ENCODE measurements around the gene VSTM4.

VSTM4 gene

GRCh38 chr10:49025347-49025983 is 89.9 kb downstream of the VSTM4 start:
- no peaks in the 10 kb centered on the region for H3K4me1 ChIP-seq (ENCODE audit: insufficient read depth, low read length)
- H2AFZ ChIP-seq (ENCODE audit: low read depth, low read length) = no peak overlapping the region
- peaks cover 4% of the 10 kb centered on the region for H3K27me3 ChIP-seq (ENCODE audit: insufficient read depth, low read length, poor library complexity)
- no peak overlapping the region for H3K9ac ChIP-seq (ENCODE audit: low read depth, low read length)
- no peaks in the 10 kb centered on the region for H3K36me3 ChIP-seq (ENCODE audit: insufficient read depth, low read length)
- H3K9me3 ChIP-seq (ENCODE audit: insufficient read depth, low read length, severe bottlenecking) = no peaks in the 10 kb centered on the region
- H3K4me3 ChIP-seq (ENCODE audit: low read depth in 1 of 2, low read length in 2 of 2) = no peak overlapping the region
- H3K27ac ChIP-seq (ENCODE audit: low read length) = no peak overlapping the region
- H4K20me1 ChIP-seq (ENCODE audit: insufficient read depth, low read length) = no peaks in the 10 kb centered on the region
- TF ChIP-seq CTCF (IDR thresholded peaks at IDR 0.05; ENCODE audit: borderline replicate concordance, extremely low read depth, low read length, poor library complexity, severe bottlenecking) (no peak), EZH2 (IDR thresholded peaks at IDR 0.05; ENCODE audit: borderline replicate concordance, low read depth, low read length, severe bottlenecking) (no peak)
- ATAC-seq (ENCODE audit: insufficient read depth, low read depth) (no peak), DNase-seq (no peak)
- H3K4me2 ChIP-seq (ENCODE audit: insufficient read depth, low read length) = no peak overlapping the region
- no peaks in the 10 kb centered on the region for H3K79me2 ChIP-seq (ENCODE audit: insufficient read depth, low read length)

DNA sequence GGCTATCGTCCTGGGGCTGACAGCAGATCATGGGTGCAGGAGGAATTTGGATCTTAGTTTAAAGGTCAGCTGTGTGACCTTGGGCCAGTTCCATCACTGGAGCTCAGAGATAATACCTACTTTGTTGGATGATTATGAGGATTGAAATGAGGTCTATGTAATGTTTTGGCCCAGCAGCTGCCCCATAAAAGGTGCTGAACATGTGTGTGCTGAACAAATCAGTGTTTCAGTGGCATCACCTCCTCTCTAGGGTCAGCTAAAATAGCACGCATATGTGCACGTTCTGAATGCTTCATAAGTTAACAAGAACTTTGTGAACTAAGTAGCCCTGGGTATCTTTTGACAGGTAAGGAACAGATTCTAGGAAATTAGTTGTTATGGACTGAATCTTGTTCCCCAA is 90.8 kb downstream of the VSTM4 start:
- no peaks in the 10 kb centered on the region for H3K4me1 ChIP-seq (ENCODE audit: insufficient read depth, low read length)
- no peak overlapping the region for H3K27ac ChIP-seq (ENCODE audit: low read length)
- no peaks in the 10 kb centered on the region for H3K9me3 ChIP-seq (ENCODE audit: insufficient read depth, low read length, severe bottlenecking)
- no peak overlapping the region for H3K4me2 ChIP-seq (ENCODE audit: insufficient read depth, low read length)
- no peak for TF ChIP-seq CTCF (IDR thresholded peaks at IDR 0.05; ENCODE audit: borderline replicate concordance, extremely low read depth, low read length, poor library complexity, severe bottlenecking)
- no peak for TF ChIP-seq EZH2 (IDR thresholded peaks at IDR 0.05; ENCODE audit: borderline replicate concordance, low read depth, low read length, severe bottlenecking)
- ATAC-seq (ENCODE audit: insufficient read depth, low read depth) (no peak), DNase-seq (no peak)
- H3K4me3 ChIP-seq (ENCODE audit: low read depth in 1 of 2, low read length in 2 of 2) = no peak overlapping the region
- H3K36me3 ChIP-seq (ENCODE audit: insufficient read depth, low read length) = no peaks in the 10 kb centered on the region
- no peaks in the 10 kb centered on the region for H3K79me2 ChIP-seq (ENCODE audit: insufficient read depth, low read length)
- H4K20me1 ChIP-seq (ENCODE audit: insufficient read depth, low read length) = no peaks in the 10 kb centered on the region
- H3K27me3 ChIP-seq (ENCODE audit: insufficient read depth, low read length, poor library complexity) = peaks cover 4% of the 10 kb centered on the region
- H3K9ac ChIP-seq (ENCODE audit: low read depth, low read length) = no peak overlapping the region
- H2AFZ ChIP-seq (ENCODE audit: low read depth, low read length) = no peak overlapping the region

- H3K27me3 ChIP-seq (ENCODE audit: insufficient read depth, low read length, poor library complexity) = peaks cover 7% of the 10 kb centered on the region
- DNase-seq (no peak), ATAC-seq (ENCODE audit: insufficient read depth, low read depth) (no peak)
- no peaks in the 10 kb centered on the region for H3K9me3 ChIP-seq (ENCODE audit: insufficient read depth, low read length, severe bottlenecking)
- H2AFZ ChIP-seq (ENCODE audit: low read depth, low read length) = no peak overlapping the region
- no peaks in the 10 kb centered on the region for H3K36me3 ChIP-seq (ENCODE audit: insufficient read depth, low read length)
- no peaks in the 10 kb centered on the region for H3K79me2 ChIP-seq (ENCODE audit: insufficient read depth, low read length)
- no peaks in the 10 kb centered on the region for H3K4me1 ChIP-seq (ENCODE audit: insufficient read depth, low read length)
- no peak overlapping the region for H3K27ac ChIP-seq (ENCODE audit: low read length)
- H3K4me2 ChIP-seq (ENCODE audit: insufficient read depth, low read length) = no peak overlapping the region
- TF ChIP-seq EZH2 (IDR thresholded peaks at IDR 0.05; ENCODE audit: borderline replicate concordance, low read depth, low read length, severe bottlenecking) = no peak
- no peak for TF ChIP-seq CTCF (IDR thresholded peaks at IDR 0.05; ENCODE audit: borderline replicate concordance, extremely low read depth, low read length, poor library complexity, severe bottlenecking)
- H3K4me3 ChIP-seq (ENCODE audit: low read depth in 1 of 2, low read length in 2 of 2) = no peak overlapping the region
- H3K9ac ChIP-seq (ENCODE audit: low read depth, low read length) = no peak overlapping the region
- no peaks in the 10 kb centered on the region for H4K20me1 ChIP-seq (ENCODE audit: insufficient read depth, low read length)
These were observed 91.6 kb downstream of the VSTM4 start for GRCh38 chr10:49023752-49024151.

Data from DND-41 (cell line).